HCT116 (cell line): Measurements from ENCODE around the gene MICAL3. TPM values are rescaled to one million over a fixed set of nuclear protein-coding genes. Genes with fewer than 3 reads are reported as not detected.

Source experiments
- ATAC-seq: fragments of 200-7000 bp; cut with Tn5 transposase; 2 replicates; pipeline ENCODE4 v1.9.1; 2020; ENCODE audit warnings: mild to moderate bottlenecking, moderate library complexity
- BruUV-seq: library from RNA; stranded (reverse); fragments of 400-500 nt; replicated peaks from 2 replicates; lab custom pipeline; 2021; lab: Mats Ljungman, UMichigan
- CTCF ChIA-PET: fragments of 300-600 bp; sonication (Branson Sonifier 250); formaldehyde crosslinking; loops from one replicate; lab custom pipeline; 2021; ENCODE audit warnings: antibody characterized with exemption; lab: Charles Lee
- POLR2A ChIA-PET: fragments of 300-600, 350-600 bp; sonication (Branson Sonifier 250); formaldehyde crosslinking; loops from one replicate; lab custom pipeline; 2021; ENCODE audit warnings: antibody characterized with exemption; lab: Charles Lee
- RAD21 ChIA-PET, 2 experiments: fragments of 300-600 bp; sonication (Branson Sonifier 250); formaldehyde crosslinking; loops; one replicate each; lab custom pipeline; 2023; ENCODE audit warnings: low total read pairs in 2 of 2; ENCODE audit not compliant: uncharacterized antibody in 2 of 2, unreplicated experiment in 2 of 2, low non-redundant PET in 1 of 2; lab: Charles Lee
- DNase-seq: peaks from one replicate; pipeline ENCODE4 v3.0.0-alpha.2; 2010; ENCODE audit warnings: low read depth, low spot score
- H2AFZ ChIP-seq: fragments of 200-600 bp; shearing (Covaris generic), sonication (generic); 2 replicates; pipeline ENCODE4 v1.6.1; 2017; ENCODE audit warnings: low read depth, mixed run types, mixed read lengths, antibody characterized with exemption, low read length; ENCODE audit not compliant: poor library complexity, severe bottlenecking
- H3K27ac ChIP-seq: 2 replicates; pipeline ENCODE4 v1.5.1; 2012; ENCODE audit warnings: low read depth, low read length
- H3K27me3 ChIP-seq: fragments of 200-600 bp; sonication (generic); 2 replicates; pipeline ENCODE4 v1.6.1; 2016; ENCODE audit warnings: mixed run types, low read length, mixed read lengths; ENCODE audit not compliant: insufficient read depth
- H3K36me3 ChIP-seq, 2 experiments: fragments of 200-500 bp in 1 of 2; fragments of 200-600 bp in 1 of 2; sonication (Bioruptor generic) in 1 of 2; sonication (generic) in 1 of 2; 2 replicates each; pipeline versions ENCODE4 v1.5.1 to v1.6.1; 2014 to 2016; ENCODE audit warnings: low read length in 2 of 2, inconsistent platforms in 1 of 2, mixed read lengths in 1 of 2, mixed run types in 1 of 2; ENCODE audit not compliant: insufficient read depth in 2 of 2, control insufficient read depth in 1 of 2
- H3K4me1 ChIP-seq, 2 experiments: fragments of 200-600 bp in 1 of 2; sonication (generic) in 1 of 2; 2 replicates each; pipeline versions ENCODE4 v1.5.1 to v1.6.1; 2012 to 2017; ENCODE audit warnings: low read length in 2 of 2, inconsistent platforms in 1 of 2, mild to moderate bottlenecking in 1 of 2, mixed read lengths in 1 of 2, mixed run types in 1 of 2, moderate library complexity in 1 of 2; ENCODE audit not compliant: insufficient read depth in 2 of 2, control insufficient read depth in 1 of 2
- H3K4me2 ChIP-seq: fragments of 200-600 bp; sonication (generic); 2 replicates; pipeline ENCODE4 v1.6.1; 2017; ENCODE audit warnings: mixed run types, low read length, mixed read lengths
- H3K4me3 ChIP-seq, 2 experiments: fragments of 200-600 bp in 1 of 2; sonication (generic) in 1 of 2; replicated peaks in 1 of 2; 2 replicates each; pipeline ENCODE4 v1.5.1; 2011 to 2016; ENCODE audit warnings: low read length in 2 of 2, control low read depth in 1 of 2, low read depth in 1 of 2, mild to moderate bottlenecking in 1 of 2, mixed read lengths in 1 of 2, mixed run types in 1 of 2
- H3K79me2 ChIP-seq: fragments of 200-600 bp; sonication (generic); 2 replicates; pipeline ENCODE4 v1.6.1; 2017; ENCODE audit warnings: mild to moderate bottlenecking, mixed run types, low read length, moderate library complexity, mixed read lengths; ENCODE audit not compliant: insufficient read depth
- H3K9ac ChIP-seq: fragments of 200-600 bp; sonication (generic); 2 replicates; pipeline ENCODE4 v1.6.1; 2016; ENCODE audit warnings: low read length, mixed read lengths
- H3K9me2 ChIP-seq: fragments of 200-600 bp; sonication (generic), shearing (Covaris generic); 2 replicates; pipeline ENCODE4 v1.6.1; 2017; ENCODE audit warnings: mixed run types, mild to moderate bottlenecking, moderate library complexity; ENCODE audit not compliant: insufficient read depth
- H3K9me3 ChIP-seq, 2 experiments: fragments of 200-500 bp in 1 of 2; fragments of 200-600 bp in 1 of 2; sonication (Bioruptor generic) in 1 of 2; sonication (generic) in 1 of 2; 2 replicates each; pipeline ENCODE4 v1.6.1; 2014 to 2017; ENCODE audit warnings: low read length in 2 of 2, mixed read lengths in 2 of 2, inconsistent platforms in 1 of 2, low read depth in 1 of 2, mild to moderate bottlenecking in 1 of 2, mixed run types in 1 of 2, moderate library complexity in 1 of 2; ENCODE audit not compliant: control insufficient read depth in 1 of 2, insufficient read depth in 1 of 2
- H4K20me1 ChIP-seq: fragments of 200-600 bp; sonication (generic), shearing (Covaris generic); 2 replicates; pipeline ENCODE4 v1.6.1; 2017; ENCODE audit warnings: mixed run types, mild to moderate bottlenecking, moderate library complexity; ENCODE audit not compliant: insufficient read depth
- CBX3 ChIP-seq: IDR thresholded peaks from 2 replicates; pipeline ENCODE4 v1.6.1; 2012; ENCODE audit warnings: low read depth
- CEBPB ChIP-seq: IDR thresholded peaks from 2 replicates; pipeline ENCODE4 v1.6.1; 2012; ENCODE audit warnings: low read depth
- EGR1 ChIP-seq: IDR thresholded peaks from 2 replicates; pipeline ENCODE4 v1.6.1; 2012; ENCODE audit warnings: low read depth
- ELF1 ChIP-seq: IDR thresholded peaks from 2 replicates; pipeline ENCODE4 v1.6.1; 2012; ENCODE audit warnings: low read depth, borderline replicate concordance
- EZH2 ChIP-seq: fragments of 200-600 bp; sonication (generic); IDR thresholded peaks from 2 replicates; pipeline ENCODE4 v1.6.1; 2017; ENCODE audit warnings: antibody characterized with exemption, mixed run types
- EZH2phosphoT487 ChIP-seq: fragments of 200-600 bp; IDR thresholded peaks from 2 replicates; pipeline ENCODE4 v1.6.1; 2018; ENCODE audit warnings: antibody characterized with exemption, borderline replicate concordance
- FOSL1 ChIP-seq: IDR thresholded peaks from 2 replicates; pipeline ENCODE4 v1.6.1; 2012; ENCODE audit warnings: low read depth
- JUND ChIP-seq: IDR thresholded peaks from 2 replicates; pipeline ENCODE4 v1.6.1; 2012
- POLR2A ChIP-seq: IDR thresholded peaks from 2 replicates; pipeline ENCODE4 v1.7.0; 2011; ENCODE audit warnings: borderline replicate concordance; ENCODE audit not compliant: insufficient read depth, insufficient read length; ENCODE audit errors: extremely low read depth
- POLR2AphosphoS5 ChIP-seq: IDR thresholded peaks from 2 replicates; pipeline ENCODE4 v1.6.1; 2011; ENCODE audit warnings: mild to moderate bottlenecking, low read depth, low read length, moderate library complexity
- RAD21 ChIP-seq: IDR thresholded peaks from 2 replicates; pipeline ENCODE4 v1.6.1; 2012; ENCODE audit warnings: low read depth, mild to moderate bottlenecking
- SIN3A ChIP-seq: IDR thresholded peaks from 2 replicates; pipeline ENCODE4 v1.6.1; 2012; ENCODE audit warnings: low read depth
- SP1 ChIP-seq: IDR thresholded peaks from 2 replicates; pipeline ENCODE4 v1.6.1; 2012; ENCODE audit warnings: low read depth
- SRF ChIP-seq: IDR thresholded peaks from 2 replicates; pipeline ENCODE4 v1.6.1; 2012; ENCODE audit warnings: low read depth
- ZNF274 ChIP-seq: fragments of 200-500 bp; sonication (Bioruptor generic); IDR thresholded peaks from 2 replicates; pipeline ENCODE4 v1.6.1; 2014; ENCODE audit warnings: mild to moderate bottlenecking, low read depth, low read length, inconsistent platforms
- intact Hi-C: fragments of 100-400 bp; cut with micrococcal nuclease; formaldehyde crosslinking; loops from 2 replicates; pipeline ENCODE4 v1.10.0; 2022
- total RNA-seq: library from RNA; stranded (reverse); gene quantifications from one replicate; pipeline ENCODE4 v1.2.1, GENCODE V29; 2021; ENCODE audit not compliant: unreplicated experiment
- TF ChIP-seq, protein P1 (sequence below): IDR thresholded peaks from 2 replicates; pipeline ENCODE4 v1.6.1; 2012
- TF ChIP-seq, protein P2 (sequence below), 3 experiments: fragments of 200-600 bp in 1 of 3; sonication (generic) in 1 of 3; IDR thresholded peaks in 2 of 3; conservative IDR thresholded peaks in 1 of 3; 2 replicates each; pipeline ENCODE4 v1.5.1; 2012 to 2017; ENCODE audit warnings: low read depth in 2 of 3, low read length in 2 of 3, antibody characterized with exemption in 1 of 3, borderline replicate concordance in 1 of 3, control low read depth in 1 of 3, mild to moderate bottlenecking in 1 of 3, mixed read lengths in 1 of 3, mixed run types in 1 of 3, moderate library complexity in 1 of 3; ENCODE audit not compliant: insufficient read depth in 1 of 3
- TF ChIP-seq, protein P3 (sequence below): IDR thresholded peaks from 2 replicates; pipeline ENCODE4 v1.6.1; 2012; ENCODE audit warnings: low read depth
- TF ChIP-seq, protein P4 (sequence below): IDR thresholded peaks from 2 replicates; pipeline ENCODE4 v1.6.1; 2012

MICAL3 gene
- total RNA-seq, 1 experiment from 2014 or later: 30.8 TPM

DNA sequence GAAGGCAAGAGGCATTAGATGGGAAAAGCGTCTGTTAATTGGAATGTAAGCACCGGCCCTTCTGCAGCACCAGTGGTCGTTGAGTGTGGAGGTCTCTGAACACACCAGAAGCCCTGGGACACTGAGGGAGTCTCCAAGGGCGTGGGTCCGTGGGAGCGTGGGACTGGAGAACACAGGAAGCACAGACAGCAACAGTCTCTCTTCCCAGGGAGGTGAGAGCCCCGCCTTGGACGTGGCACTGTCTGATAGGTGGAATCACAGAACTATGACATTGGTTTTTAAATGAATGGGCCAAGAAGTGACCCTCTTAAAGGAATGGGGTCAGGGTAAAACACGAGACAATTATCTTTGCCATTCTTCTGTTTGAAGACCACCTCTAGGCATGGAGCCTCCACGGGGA, 221.9 kb downstream of the MICAL3 start:
- ATAC-seq (no peak), DNase-seq (no peak)
- ChIA-PET RAD21 (no interaction called here), POLR2A (no interaction called here), CTCF (no interaction called here)
- H3K9me3 ChIP-seq: no peaks in the 10 kb centered on the region
- H2AFZ ChIP-seq: no peak overlapping the region
- no peak overlapping the region for H3K4me3 ChIP-seq
- H4K20me1 ChIP-seq: no peaks in the 10 kb centered on the region
- peaks cover 0 to 5% of the 10 kb centered on the region in 2 experiments; a peak in 2 of 4 replicates for H3K36me3 ChIP-seq
- H3K27me3 ChIP-seq: no peaks in the 10 kb centered on the region
- BruUV-seq: no TSS peak
- no peak overlapping the region for H3K9ac ChIP-seq
- H3K4me1 ChIP-seq: no peaks in the 10 kb centered on the region
- no peak overlapping the region for H3K4me2 ChIP-seq
- H3K9me2 ChIP-seq: no peaks in the 10 kb centered on the region
- H3K27ac ChIP-seq: no peak overlapping the region
- H3K79me2 ChIP-seq: no peaks in the 10 kb centered on the region
- TF ChIP-seq CBX3 (no peak), JUND (no peak), EZH2phosphoT487 (no peak), ZNF274 (no peak), POLR2AphosphoS5 (no peak), EGR1 (no peak), CEBPB (no peak), ELF1 (no peak), RAD21 (no peak), FOSL1 (no peak), SRF (no peak), SP1 (no peak), SIN3A (no peak), POLR2A (no peak), EZH2 (no peak)
- TF ChIP-seq, protein P1, sequence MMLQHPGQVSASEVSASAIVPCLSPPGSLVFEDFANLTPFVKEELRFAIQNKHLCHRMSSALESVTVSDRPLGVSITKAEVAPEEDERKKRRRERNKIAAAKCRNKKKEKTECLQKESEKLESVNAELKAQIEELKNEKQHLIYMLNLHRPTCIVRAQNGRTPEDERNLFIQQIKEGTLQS: no peak
- TF ChIP-seq, protein P2, sequence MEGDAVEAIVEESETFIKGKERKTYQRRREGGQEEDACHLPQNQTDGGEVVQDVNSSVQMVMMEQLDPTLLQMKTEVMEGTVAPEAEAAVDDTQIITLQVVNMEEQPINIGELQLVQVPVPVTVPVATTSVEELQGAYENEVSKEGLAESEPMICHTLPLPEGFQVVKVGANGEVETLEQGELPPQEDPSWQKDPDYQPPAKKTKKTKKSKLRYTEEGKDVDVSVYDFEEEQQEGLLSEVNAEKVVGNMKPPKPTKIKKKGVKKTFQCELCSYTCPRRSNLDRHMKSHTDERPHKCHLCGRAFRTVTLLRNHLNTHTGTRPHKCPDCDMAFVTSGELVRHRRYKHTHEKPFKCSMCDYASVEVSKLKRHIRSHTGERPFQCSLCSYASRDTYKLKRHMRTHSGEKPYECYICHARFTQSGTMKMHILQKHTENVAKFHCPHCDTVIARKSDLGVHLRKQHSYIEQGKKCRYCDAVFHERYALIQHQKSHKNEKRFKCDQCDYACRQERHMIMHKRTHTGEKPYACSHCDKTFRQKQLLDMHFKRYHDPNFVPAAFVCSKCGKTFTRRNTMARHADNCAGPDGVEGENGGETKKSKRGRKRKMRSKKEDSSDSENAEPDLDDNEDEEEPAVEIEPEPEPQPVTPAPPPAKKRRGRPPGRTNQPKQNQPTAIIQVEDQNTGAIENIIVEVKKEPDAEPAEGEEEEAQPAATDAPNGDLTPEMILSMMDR (IDR thresholded peaks at IDR 0.05 in 2 of 3, conservative IDR thresholded peaks at IDR 0.05 in 1 of 3; ENCODE audit: borderline replicate concordance in 1 of 3, insufficient read depth in 1 of 3, low read depth in 2 of 3, low read length in 2 of 3): no peak
- TF ChIP-seq, protein P3, sequence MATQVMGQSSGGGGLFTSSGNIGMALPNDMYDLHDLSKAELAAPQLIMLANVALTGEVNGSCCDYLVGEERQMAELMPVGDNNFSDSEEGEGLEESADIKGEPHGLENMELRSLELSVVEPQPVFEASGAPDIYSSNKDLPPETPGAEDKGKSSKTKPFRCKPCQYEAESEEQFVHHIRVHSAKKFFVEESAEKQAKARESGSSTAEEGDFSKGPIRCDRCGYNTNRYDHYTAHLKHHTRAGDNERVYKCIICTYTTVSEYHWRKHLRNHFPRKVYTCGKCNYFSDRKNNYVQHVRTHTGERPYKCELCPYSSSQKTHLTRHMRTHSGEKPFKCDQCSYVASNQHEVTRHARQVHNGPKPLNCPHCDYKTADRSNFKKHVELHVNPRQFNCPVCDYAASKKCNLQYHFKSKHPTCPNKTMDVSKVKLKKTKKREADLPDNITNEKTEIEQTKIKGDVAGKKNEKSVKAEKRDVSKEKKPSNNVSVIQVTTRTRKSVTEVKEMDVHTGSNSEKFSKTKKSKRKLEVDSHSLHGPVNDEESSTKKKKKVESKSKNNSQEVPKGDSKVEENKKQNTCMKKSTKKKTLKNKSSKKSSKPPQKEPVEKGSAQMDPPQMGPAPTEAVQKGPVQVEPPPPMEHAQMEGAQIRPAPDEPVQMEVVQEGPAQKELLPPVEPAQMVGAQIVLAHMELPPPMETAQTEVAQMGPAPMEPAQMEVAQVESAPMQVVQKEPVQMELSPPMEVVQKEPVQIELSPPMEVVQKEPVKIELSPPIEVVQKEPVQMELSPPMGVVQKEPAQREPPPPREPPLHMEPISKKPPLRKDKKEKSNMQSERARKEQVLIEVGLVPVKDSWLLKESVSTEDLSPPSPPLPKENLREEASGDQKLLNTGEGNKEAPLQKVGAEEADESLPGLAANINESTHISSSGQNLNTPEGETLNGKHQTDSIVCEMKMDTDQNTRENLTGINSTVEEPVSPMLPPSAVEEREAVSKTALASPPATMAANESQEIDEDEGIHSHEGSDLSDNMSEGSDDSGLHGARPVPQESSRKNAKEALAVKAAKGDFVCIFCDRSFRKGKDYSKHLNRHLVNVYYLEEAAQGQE: no peak
- TF ChIP-seq, protein P4, sequence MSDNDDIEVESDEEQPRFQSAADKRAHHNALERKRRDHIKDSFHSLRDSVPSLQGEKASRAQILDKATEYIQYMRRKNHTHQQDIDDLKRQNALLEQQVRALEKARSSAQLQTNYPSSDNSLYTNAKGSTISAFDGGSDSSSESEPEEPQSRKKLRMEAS: no peak
- intact Hi-C loops: no loop called here
